OCI-LY7 (cell line): Measurements from ENCODE around the gene SH3RF1.

ENCODE experiments used
- EZH2phosphoT487 ChIP-seq: fragments of 200-600 bp; sonication (generic); IDR thresholded peaks from 2 replicates; pipeline ENCODE4 v1.6.1; 2018; ENCODE audit warnings: low read depth, borderline replicate concordance, mild to moderate bottlenecking, mixed run types, antibody characterized with exemption, low read length, moderate library complexity, mixed read lengths
- TF ChIP-seq, protein P1 (sequence below): fragments of 200-600 bp; sonication (generic); conservative IDR thresholded peaks from 2 replicates; pipeline ENCODE4 v1.5.1; 2014; ENCODE audit warnings: mild to moderate bottlenecking, antibody characterized with exemption, low read length, moderate library complexity, mixed read lengths

DNA sequence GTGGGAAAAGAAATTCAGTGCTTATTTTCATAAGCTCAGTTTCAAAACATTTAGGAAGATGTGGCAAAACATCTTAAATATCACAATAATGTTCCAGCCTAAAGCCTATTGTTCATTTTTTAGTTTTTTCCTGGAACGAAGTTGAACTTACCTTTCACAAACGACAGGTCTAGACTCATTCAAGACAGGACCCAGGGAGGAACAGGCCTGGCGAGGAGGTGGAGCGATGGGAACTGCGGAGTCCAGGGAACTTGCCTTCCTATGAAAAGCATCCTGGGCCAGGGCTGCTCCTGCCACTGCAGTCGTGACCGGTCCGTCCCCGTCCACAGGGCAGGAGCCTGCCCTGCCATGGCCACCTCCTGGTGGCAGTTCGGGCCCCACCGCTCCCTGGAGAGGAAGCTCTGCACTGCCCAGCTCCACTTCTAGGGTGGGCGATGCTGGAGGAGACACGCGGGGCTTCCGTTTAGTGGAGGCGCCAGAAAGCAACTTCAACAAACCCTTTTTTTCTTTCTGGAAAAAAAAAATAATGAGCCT lies 164.0 kb downstream of the SH3RF1 start:
- TF ChIP-seq, protein P1, sequence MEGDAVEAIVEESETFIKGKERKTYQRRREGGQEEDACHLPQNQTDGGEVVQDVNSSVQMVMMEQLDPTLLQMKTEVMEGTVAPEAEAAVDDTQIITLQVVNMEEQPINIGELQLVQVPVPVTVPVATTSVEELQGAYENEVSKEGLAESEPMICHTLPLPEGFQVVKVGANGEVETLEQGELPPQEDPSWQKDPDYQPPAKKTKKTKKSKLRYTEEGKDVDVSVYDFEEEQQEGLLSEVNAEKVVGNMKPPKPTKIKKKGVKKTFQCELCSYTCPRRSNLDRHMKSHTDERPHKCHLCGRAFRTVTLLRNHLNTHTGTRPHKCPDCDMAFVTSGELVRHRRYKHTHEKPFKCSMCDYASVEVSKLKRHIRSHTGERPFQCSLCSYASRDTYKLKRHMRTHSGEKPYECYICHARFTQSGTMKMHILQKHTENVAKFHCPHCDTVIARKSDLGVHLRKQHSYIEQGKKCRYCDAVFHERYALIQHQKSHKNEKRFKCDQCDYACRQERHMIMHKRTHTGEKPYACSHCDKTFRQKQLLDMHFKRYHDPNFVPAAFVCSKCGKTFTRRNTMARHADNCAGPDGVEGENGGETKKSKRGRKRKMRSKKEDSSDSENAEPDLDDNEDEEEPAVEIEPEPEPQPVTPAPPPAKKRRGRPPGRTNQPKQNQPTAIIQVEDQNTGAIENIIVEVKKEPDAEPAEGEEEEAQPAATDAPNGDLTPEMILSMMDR = no peak
- TF ChIP-seq EZH2phosphoT487 = no peak
